Measurements from ENCODE around the gene MRPL14. TPM values are rescaled to one million over a fixed set of nuclear protein-coding genes. Genes with fewer than 3 reads are reported as not detected.

The MRPL14 gene
- total and polyA plus RNA-seq, 9 of the 15 experiments (the other 6 are each of a cell fraction or from before 2014, with no cell fraction given), result 126 to 424 (median 165) TPM

DNA sequence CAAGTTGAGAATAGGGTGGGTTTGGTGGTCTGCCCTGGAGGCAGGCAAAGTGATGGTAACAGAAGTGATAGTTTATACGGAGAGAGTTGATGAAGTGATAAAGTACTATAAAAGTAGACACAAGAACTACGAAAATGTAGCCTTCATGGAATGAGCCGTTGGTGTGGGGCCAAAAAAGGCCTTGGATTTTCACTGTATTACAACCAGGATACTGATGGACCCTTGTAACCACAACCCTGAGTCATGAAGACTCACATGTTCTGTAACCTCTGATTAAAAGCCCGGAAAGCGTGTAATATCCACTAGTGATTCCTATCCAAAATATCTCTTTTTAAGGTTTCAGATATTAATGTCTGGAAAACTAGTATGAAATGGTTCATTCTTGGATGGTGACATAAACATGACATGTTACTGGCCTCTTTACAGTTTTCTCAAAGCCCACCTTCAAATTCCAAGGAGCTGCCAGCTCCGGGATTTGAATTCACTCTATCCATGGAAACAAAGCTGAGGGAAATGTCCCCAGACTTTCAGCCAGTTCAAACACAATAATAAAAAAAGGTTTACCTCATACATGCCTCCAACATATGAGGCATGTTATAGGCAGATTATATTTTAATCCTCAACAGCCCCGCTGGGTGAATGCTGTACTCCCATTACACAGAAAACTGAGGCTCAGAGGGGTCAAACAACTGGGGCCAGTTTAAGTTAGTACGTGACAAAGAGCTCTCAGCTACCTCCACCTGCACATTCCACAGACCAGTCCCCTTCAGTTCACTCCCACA, 55.4 kb downstream of the MRPL14 start (continued):
- TF ChIP-seq PHTF2 (CRISPR knock-in tag; IDR thresholded peaks at IDR 0.05) (no peak), TFAM (CRISPR knock-in tag; conservative IDR thresholded peaks at IDR 0.05) (no peak), PHB (CRISPR knock-in tag; IDR thresholded peaks at IDR 0.05) (no peak), ZNF696 (CRISPR knock-in tag; conservative IDR thresholded peaks at IDR 0.05) (no peak), BRD4 (IDR thresholded peaks at IDR 0.05) (0 out of 2 replicates have a peak, but pooled peaks have one; percentile 41), ZNF146 (CRISPR knock-in tag; IDR thresholded peaks at IDR 0.05; ENCODE audit: unreplicated experiment) (no peak), MEF2D (tag; conservative IDR thresholded peaks at IDR 0.05; ENCODE audit: low read depth) (0 out of 2 replicates have a peak, but pooled peaks have one; percentile 29), NFATC3 (IDR thresholded peaks at IDR 0.05) (no peak), NRF1 (conservative IDR thresholded peaks at IDR 0.05 in 1 of 2, IDR thresholded peaks at IDR 0.05 in 1 of 2) (no peak), MCM7 (IDR thresholded peaks at IDR 0.05) (no peak), ZNF699 (CRISPR knock-in tag; IDR thresholded peaks at IDR 0.05; ENCODE audit: insufficient replicate concordance) (peak; percentile 13), PHF8 (IDR thresholded peaks at IDR 0.05; ENCODE audit: borderline replicate concordance, low read length) (no peak), MCM5 (IDR thresholded peaks at IDR 0.05; ENCODE audit: low read depth) (no peak), ZNF584 (CRISPR knock-in tag; IDR thresholded peaks at IDR 0.05; ENCODE audit: low read depth) (peak; percentile 78; the same call in 1 of the 2 replicates), DDX20 (tag; IDR thresholded peaks at IDR 0.05; ENCODE audit: low read depth) (no peak), CAMTA2 (CRISPR knock-in tag; conservative IDR thresholded peaks at IDR 0.05) (no peak), GTF2E2 (tag; IDR thresholded peaks at IDR 0.05) (0 out of 2 replicates have a peak, but pooled peaks have one; percentile 3), KDM1A (IDR thresholded peaks at IDR 0.05) (peak in 1 of 2 experiments; percentile 64; a peak in 1 of 4 replicates), CEBPG (CRISPR knock-in tag; IDR thresholded peaks at IDR 0.05) (no peak), CEBPG (tag; conservative IDR thresholded peaks at IDR 0.05 in 1 of 2, IDR thresholded peaks at IDR 0.05 in 1 of 2) (peak in 1 of 2 experiments; percentile 31; a peak in 1 of 4 replicates), ZNF23 (CRISPR knock-in tag; IDR thresholded peaks at IDR 0.05) (no peak), RBM25 (IDR thresholded peaks at IDR 0.05; ENCODE audit: low read depth, low read length, severe bottlenecking) (peak; percentile 51)
- TF ChIP-seq, protein P1, sequence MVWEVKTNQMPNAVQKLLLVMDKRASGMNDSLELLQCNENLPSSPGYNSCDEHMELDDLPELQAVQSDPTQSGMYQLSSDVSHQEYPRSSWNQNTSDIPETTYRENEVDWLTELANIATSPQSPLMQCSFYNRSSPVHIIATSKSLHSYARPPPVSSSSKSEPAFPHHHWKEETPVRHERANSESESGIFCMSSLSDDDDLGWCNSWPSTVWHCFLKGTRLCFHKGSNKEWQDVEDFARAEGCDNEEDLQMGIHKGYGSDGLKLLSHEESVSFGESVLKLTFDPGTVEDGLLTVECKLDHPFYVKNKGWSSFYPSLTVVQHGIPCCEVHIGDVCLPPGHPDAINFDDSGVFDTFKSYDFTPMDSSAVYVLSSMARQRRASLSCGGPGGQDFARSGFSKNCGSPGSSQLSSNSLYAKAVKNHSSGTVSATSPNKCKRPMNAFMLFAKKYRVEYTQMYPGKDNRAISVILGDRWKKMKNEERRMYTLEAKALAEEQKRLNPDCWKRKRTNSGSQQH (CRISPR knock-in tag; IDR thresholded peaks at IDR 0.05), result no peak
- TF ChIP-seq, protein P2, sequence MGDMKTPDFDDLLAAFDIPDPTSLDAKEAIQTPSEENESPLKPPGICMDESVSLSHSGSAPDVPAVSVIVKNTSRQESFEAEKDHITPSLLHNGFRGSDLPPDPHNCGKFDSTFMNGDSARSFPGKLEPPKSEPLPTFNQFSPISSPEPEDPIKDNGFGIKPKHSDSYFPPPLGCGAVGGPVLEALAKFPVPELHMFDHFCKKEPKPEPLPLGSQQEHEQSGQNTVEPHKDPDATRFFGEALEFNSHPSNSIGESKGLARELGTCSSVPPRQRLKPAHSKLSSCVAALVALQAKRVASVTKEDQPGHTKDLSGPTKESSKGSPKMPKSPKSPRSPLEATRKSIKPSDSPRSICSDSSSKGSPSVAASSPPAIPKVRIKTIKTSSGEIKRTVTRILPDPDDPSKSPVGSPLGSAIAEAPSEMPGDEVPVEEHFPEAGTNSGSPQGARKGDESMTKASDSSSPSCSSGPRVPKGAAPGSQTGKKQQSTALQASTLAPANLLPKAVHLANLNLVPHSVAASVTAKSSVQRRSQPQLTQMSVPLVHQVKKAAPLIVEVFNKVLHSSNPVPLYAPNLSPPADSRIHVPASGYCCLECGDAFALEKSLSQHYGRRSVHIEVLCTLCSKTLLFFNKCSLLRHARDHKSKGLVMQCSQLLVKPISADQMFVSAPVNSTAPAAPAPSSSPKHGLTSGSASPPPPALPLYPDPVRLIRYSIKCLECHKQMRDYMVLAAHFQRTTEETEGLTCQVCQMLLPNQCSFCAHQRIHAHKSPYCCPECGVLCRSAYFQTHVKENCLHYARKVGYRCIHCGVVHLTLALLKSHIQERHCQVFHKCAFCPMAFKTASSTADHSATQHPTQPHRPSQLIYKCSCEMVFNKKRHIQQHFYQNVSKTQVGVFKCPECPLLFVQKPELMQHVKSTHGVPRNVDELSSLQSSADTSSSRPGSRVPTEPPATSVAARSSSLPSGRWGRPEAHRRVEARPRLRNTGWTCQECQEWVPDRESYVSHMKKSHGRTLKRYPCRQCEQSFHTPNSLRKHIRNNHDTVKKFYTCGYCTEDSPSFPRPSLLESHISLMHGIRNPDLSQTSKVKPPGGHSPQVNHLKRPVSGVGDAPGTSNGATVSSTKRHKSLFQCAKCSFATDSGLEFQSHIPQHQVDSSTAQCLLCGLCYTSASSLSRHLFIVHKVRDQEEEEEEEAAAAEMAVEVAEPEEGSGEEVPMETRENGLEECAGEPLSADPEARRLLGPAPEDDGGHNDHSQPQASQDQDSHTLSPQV (IDR thresholded peaks at IDR 0.05), result peak; percentile 55

All from K562 (cell line).